SK-N-SH treated with all-trans-retinoic acid at 6 μM for 48 hours (cell line): Measurements from ENCODE around the gene KCNQ5.

Experiments
- ARNTL ChIP-seq: fragments of 450-650 bp; formaldehyde crosslinking; IDR thresholded peaks from 2 replicates; pipeline ENCODE4 v1.5.0; 2020; ENCODE audit warnings: low read depth, mild to moderate bottlenecking, moderate library complexity, borderline replicate concordance
- BACH2 ChIP-seq: fragments of 250-450 bp; sonication (Bioruptor Pico); IDR thresholded peaks from 2 replicates; pipeline ENCODE4 v1.9.0; 2021; ENCODE audit warnings: mild to moderate bottlenecking, borderline replicate concordance
- CSRNP3 ChIP-seq: fragments of 250-450 bp; sonication (Bioruptor Pico); IDR thresholded peaks from 2 replicates; pipeline ENCODE4 v1.5.1; 2021; ENCODE audit warnings: mild to moderate bottlenecking, moderate library complexity
- ISL1 ChIP-seq: fragments of 250-450 bp; sonication (Bioruptor Pico); IDR thresholded peaks from 2 replicates; pipeline ENCODE4 v2.1.2; 2022; ENCODE audit warnings: mild to moderate bottlenecking, moderate library complexity
- OSR1 ChIP-seq: fragments of 250-450 bp; sonication (Bioruptor Pico); IDR thresholded peaks from 2 replicates; pipeline ENCODE4 v1.8.0; 2022; ENCODE audit warnings: moderate library complexity, mild to moderate bottlenecking, inconsistent platforms
- PATZ1 ChIP-seq: fragments of 250-450 bp; sonication (Bioruptor Pico); IDR thresholded peaks from 2 replicates; pipeline ENCODE4 v1.8.0; 2020; ENCODE audit warnings: mild to moderate bottlenecking, moderate library complexity, borderline replicate concordance
- PPARA ChIP-seq: fragments of 250-450 bp; sonication (Bioruptor Pico); IDR thresholded peaks from 2 replicates; pipeline ENCODE4 v1.5.0; 2020; ENCODE audit warnings: mild to moderate bottlenecking, borderline replicate concordance
- RARB ChIP-seq: fragments of 250-450 bp; sonication (Bioruptor Pico); IDR thresholded peaks from 2 replicates; pipeline ENCODE4 v1.8.0; 2021; ENCODE audit warnings: mild to moderate bottlenecking, moderate library complexity
- SNAI2 ChIP-seq: fragments of 250-450 bp; sonication (Bioruptor Pico); IDR thresholded peaks from 2 replicates; pipeline ENCODE4 v1.5.0; 2020; ENCODE audit warnings: mild to moderate bottlenecking, moderate library complexity
- TSHZ2 ChIP-seq: fragments of 250-450 bp; sonication (Bioruptor Pico); IDR thresholded peaks from 2 replicates; pipeline ENCODE4 v1.5.0; 2020; ENCODE audit warnings: mild to moderate bottlenecking, moderate library complexity
- ZFP3 ChIP-seq: fragments of 250-450 bp; sonication (Bioruptor Pico); IDR thresholded peaks from 2 replicates; pipeline ENCODE4 v1.5.0; 2020; ENCODE audit warnings: mild to moderate bottlenecking, moderate library complexity
- ZFP30 ChIP-seq: fragments of 450-650 bp; formaldehyde crosslinking; IDR thresholded peaks from 2 replicates; pipeline ENCODE4 v1.5.0; 2022; ENCODE audit warnings: mild to moderate bottlenecking, moderate library complexity
- ZNF70 ChIP-seq: fragments of 450-650 bp; formaldehyde crosslinking; IDR thresholded peaks from 2 replicates; pipeline ENCODE4 v1.5.0; 2020; ENCODE audit warnings: mild to moderate bottlenecking, moderate library complexity
- ZNF8 ChIP-seq: fragments of 450-650 bp; formaldehyde crosslinking; IDR thresholded peaks from 2 replicates; pipeline ENCODE4 v1.5.0; 2020; ENCODE audit warnings: mild to moderate bottlenecking, moderate library complexity

GRCh38 chr6:72972579-72972978 is 350.7 kb downstream of the KCNQ5 start:
- TF ChIP-seq ZFP3: no peak
- TF ChIP-seq SNAI2 (CRISPR knock-in tag): no peak
- no peak for TF ChIP-seq BACH2 (CRISPR knock-in tag)
- no peak for TF ChIP-seq PATZ1 (CRISPR knock-in tag)
- no peak for TF ChIP-seq ZNF8 (CRISPR knock-in tag)
- TF ChIP-seq TSHZ2: no peak
- no peak for TF ChIP-seq PPARA (CRISPR knock-in tag)
- no peak for TF ChIP-seq ISL1
- TF ChIP-seq RARB (CRISPR knock-in tag): no peak
- TF ChIP-seq CSRNP3: no peak
- TF ChIP-seq ARNTL (CRISPR knock-in tag): no peak
- no peak for TF ChIP-seq ZFP30
- TF ChIP-seq ZNF70 (CRISPR knock-in tag): no peak
- TF ChIP-seq OSR1 (CRISPR knock-in tag): no peak
